HG02973 (cell line): ENCODE measurements around the gene LTBP1.

Experiments used
- ATAC-seq: cut with Tn5 transposase; IDR thresholded peaks from one replicate; pipeline ENCODE4 v1.9.1; 2021; ENCODE audit warnings: moderate library complexity; ENCODE audit not compliant: unreplicated experiment

LTBP1 gene

DNA sequence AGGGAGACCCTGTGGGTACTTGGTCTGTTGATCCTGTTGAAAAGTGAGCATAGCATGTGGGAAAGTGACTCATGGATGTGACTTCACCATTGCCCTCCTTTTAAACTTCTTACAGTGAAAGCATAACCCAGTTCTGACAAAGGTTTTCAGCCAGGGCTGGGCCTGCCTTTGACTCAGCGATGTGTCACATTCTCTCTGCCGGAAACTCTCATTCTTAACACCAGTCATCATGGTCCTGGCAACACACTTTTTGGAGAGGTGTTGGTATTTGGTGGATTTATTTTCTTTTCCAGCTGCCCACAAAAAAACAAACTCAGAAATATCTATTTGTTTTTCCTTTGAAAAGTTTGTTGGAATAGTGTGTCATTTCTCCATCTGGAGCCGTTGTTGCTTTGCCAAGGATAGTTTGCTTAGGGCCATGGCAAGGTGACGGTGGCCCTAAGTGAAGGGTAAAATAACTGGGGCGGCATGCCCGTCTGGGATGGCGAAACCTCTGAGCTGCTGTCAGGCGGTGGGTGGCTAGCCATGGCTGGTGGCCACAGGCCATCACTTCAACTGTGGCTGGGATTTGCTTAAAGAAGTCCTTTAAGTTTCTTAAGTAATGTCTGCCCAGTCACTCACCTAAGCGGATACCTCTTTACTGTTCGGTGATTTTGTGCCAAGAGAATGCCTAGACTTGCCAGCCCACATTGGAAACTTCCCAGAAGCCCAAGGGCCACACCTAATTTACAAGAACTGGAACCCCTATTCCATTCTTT lies 123.3 kb downstream of the LTBP1 start:
- ATAC-seq, result no peak

DNA sequence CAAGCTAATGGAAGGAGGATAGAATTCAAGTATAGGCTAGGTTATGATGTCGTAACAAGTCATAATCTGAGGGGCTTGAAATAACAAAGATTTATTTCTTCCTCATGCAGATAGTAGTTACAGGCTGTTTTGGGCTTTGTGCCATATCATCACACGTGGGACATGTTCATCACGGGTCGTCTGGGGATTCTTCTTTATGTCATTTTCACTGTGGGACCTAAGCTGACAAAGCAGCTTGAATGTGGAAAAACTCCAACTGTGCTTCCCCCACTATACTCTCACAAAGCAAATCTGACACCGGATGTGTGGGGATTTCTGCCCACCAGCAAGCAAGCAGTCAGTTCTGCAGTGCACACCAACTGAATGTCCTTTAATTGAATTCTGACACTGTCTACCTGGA lies 124.8 kb downstream of the LTBP1 start:
- no peak for ATAC-seq

DNA sequence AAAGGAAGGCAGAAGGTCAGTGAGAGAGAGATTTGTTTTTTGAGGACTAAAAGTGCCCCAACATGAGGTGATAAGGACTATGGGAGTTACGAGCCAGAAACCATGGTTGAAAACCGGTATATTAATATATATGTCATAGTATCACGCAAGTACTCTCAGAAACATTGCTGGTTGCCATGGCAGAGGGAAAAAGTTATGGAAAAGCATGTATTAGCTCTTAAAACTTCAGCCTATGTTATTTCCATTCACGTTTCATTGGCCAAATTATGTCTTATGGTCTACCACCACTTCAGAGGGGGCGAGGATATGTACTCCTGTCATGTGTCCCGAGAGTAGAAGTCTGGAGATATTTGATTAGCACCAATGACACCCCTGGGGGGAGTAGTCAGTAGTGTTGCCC lies 125.9 kb downstream of the LTBP1 start:
- ATAC-seq, result no peak

DNA sequence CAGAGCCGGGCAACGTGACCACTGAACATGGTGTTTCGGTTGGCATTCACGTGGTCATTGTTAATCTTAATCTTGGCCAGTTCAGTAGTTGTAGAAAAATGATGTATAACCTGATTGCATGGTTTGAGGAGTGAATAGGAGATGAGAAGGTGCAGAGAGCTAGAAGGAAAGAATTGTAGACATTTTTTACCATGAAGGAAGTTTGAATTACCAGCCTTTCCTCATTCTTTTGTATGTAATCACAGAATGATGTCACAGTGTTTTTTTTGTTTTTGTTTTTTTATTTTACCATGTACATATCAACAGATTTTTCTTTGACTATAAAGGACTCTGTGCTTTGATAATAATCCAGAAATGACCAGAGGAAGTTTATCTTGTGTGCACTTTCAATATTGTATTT lies 126.3 kb downstream of the LTBP1 start:
- no peak for ATAC-seq

- no peak for ATAC-seq
Measured at GRCh38 chr2:33074197-33074596, 127.4 kb downstream of the LTBP1 start.

GRCh38 chr2:33077311-33077710 lies 130.6 kb downstream of the LTBP1 start:
- ATAC-seq, result no peak

DNA sequence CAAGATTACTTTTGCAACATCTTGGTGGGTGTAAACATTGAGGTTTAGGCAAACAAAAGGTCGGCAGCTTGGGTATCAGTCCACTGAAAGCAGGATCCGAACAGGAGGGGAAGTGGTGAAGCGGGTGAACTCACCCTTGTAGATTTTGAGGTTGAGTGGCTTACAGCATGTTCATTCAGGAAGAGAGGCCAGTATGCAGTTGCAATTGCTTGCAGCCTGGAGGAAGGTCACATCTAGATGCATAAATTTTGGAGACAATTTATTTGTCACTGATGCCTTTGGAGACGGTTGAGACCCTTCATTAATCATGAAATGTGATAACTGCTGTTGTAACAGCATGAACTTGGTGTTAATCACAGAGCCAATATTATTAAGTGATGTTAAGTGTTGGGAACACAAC lies 131.1 kb downstream of the LTBP1 start:
- ATAC-seq, result no peak

DNA sequence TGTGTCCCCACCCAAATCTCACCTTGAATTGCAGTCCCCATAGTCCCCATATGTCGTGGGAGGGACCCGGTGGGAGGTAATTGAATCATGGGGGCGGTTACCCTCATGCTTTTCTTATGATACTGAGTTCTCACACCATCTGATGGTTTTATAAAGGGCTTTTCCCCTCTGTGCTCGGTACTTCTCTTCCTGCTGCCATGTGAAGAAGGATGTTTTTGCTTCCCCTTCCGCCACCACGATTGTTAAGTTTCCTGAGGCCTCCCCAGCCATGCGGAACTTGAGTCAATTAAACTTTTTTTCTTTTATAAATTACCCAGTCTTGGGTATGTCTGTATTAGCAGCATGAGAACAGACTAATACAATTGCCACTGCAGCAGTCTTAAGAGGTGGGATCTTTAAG lies 134.9 kb downstream of the LTBP1 start:
- no peak for ATAC-seq

DNA sequence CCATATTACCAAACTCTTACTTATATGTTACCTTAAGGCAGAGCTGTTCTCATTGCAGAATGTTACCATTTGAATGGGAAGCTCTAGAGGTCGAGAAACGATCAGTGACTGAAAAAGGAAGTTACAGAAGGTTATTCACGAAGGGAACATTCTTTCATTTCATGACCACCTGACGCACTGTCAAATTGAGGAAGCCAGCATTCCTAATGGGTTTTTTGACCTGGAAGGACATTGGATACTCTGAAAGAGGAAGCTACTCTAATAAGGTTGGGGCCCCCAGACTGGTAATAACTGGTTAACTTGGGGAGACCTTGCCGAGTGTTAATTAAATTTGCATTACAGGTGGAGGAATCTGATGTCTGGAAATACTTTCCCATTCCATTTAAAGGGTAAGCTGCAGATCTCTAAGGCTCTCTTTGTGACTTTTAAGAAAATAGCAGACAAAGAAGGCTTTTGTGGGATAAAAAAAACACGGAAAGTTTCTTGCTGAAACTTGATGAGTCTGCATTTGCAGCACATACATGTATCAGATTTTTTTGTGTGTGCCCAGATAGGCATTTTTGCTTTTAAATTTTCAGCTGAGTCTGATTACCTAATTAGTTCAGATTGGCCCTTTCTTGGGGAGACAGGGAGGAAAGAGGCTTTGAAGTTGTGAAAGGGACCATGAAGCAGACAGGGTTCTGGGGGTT lies 137.1 kb downstream of the LTBP1 start:
- ATAC-seq, result no peak

- ATAC-seq, result no peak
Measured at GRCh38 chr2:33084433-33084832, 137.7 kb downstream of the LTBP1 start.

GRCh38 chr2:33085646-33086045 lies 138.9 kb downstream of the LTBP1 start:
- no peak for ATAC-seq

DNA sequence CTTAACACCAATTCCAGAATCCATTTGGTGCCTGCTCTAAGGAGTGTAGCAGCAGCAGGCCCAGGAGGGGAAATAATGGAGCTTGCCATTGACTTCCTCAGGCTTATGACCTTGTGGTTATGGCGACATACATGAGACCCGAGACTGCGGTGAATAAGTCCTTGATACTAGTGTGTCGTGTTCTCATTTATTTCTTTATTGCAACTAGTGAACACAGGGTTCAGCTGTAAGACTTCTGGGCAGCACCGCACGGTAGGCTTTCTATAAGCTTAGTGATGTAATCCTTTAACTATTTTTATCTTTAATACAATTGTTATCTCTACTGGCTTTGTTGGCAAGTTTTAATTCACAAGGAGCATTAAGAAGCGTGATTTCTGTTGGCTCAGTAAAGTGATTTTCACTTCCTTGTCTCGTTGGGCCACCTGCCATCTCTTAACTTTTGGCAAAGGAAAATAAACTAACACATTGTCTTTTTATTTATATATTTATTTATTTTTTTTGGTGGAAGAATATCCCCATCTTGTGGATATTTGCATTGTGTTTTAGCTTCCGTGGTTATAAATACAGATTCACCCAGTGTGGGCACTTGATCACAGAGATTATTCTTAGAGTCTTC lies 139.8 kb downstream of the LTBP1 start:
- no peak for ATAC-seq

- no peak for ATAC-seq
Measured at GRCh38 chr2:33090553-33091134, 143.9 kb downstream of the LTBP1 start.

DNA sequence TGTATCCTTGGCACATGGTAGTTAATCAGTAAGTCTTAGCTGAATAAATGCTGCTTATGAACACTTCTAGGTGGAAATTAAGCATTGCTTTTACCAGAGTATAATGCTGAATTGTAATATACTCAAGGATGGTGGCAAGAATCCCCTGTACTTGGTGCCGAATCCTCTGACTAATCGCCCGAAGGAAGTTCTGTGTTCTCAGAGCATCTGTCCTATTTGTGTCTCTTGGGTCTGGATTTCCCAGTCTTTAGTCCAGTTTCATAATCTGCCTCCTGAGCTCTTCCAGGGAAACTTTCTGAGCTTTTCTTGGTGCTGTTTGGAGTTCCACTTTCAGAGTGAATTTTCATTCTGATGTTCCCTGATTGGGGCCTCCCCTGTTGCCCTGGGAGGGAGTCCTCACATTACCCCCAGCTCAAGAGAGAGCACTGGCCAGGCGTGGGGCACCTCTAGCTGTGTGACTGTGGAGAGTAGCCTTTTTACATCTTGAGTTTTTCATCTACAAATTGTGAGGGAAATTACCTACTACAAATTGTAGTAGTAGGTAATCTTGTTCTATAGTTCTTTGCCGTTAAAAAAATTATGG lies 144.9 kb downstream of the LTBP1 start:
- ATAC-seq, result no peak

DNA sequence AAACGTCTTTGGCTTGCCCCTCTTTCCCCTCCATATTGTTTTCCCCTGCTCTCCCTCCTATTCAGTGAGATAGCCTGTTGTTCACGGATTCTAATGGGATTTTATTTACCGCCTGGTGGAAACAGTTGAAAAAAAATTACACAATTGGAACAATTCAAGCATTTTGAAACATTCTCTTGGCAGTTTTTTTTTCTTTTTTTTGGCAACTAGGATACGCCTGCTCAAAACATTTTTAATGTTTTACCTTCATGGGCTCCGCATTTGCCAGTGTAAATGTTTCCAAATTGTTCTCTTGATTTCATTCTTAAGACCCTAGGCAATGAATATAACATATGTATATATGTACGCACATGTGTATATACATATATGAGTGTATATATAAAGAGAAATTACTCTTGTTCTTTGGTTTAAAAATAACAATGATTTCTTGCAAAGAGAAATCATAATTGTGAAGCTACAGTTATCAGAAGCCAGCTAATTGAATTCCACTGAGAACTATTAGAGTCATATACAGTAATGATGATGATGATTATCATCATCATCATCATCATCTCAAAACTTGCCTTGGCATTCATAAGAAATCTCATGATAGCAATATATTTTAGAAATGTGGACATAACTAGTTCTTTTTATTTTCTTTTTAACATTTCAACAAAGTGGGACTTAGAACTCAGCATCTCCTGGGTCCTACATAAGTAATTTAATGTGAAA lies 146.7 kb downstream of the LTBP1 start:
- no peak for ATAC-seq

GRCh38 chr2:33094303-33094702 lies 147.6 kb downstream of the LTBP1 start:
- no peak for ATAC-seq

GRCh38 chr2:33099989-33100388 lies 153.2 kb downstream of the LTBP1 start:
- ATAC-seq, result no peak

- ATAC-seq, result no peak
Measured at GRCh38 chr2:33100921-33101320, 154.2 kb downstream of the LTBP1 start.

DNA sequence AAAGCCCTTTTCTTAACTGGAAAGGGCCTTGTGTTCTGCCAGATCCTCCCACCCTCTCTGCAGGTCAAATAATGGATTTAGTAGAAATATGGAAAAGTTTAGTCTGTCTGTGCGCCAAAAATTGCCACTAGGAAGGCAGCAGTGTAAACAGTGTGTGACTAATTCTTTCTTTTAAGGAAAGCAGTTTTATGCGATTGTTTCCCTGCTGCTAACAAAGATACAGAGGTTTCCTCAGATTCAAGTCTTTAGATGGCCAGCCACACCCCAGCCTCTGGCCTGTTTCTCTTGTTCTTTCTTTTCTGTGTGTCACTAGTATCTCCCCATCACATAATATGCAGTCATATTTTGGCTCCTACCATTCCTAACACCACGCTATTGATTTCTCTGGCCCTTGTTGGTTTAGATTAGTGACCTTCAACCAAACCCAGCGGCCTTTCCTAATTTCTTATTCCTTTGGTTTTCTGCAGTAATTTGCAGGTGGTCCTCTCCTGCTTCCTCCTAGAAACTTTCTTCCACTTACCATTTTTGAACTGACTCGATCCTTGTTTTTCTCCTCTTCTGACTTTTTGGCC lies 157.4 kb downstream of the LTBP1 start:
- ATAC-seq, result no peak

DNA sequence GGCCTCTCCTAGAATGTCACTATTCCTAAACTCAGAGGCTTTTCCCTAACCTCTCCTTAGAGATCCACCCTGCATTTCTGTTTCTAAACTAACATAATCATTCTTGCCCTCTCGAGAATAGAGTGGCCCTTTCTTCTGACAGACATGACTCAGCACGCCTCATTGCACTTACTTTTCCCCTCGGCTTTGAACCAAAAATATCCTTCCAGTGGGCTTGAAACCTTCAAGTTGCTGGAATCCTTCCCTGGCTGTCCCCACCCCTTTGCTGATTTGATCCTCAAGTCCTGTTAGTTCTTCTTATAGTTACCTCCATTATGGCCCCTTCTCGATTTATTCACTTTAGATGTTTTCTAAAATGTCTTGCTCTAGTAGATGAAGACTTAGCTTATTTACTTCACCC lies 158.0 kb downstream of the LTBP1 start:
- ATAC-seq, result no peak

DNA sequence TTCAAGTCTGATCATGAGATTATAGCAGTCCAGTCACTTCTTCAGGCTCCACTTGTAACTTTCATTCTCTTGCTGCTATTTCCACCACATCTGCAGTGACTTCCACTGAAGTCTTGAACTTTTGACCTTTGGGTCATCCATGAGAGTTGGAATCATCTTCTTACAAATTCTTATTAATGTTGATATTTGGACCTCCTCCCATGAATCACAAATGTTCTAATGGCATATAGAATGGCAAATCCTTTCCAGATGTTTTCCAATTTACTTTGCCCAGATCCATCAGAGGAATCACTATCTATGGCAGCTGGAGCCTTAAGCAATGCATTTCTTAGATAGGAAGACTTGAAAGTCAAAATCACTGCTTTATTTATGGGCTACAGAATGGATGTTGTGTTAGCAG lies 159.4 kb downstream of the LTBP1 start:
- no peak for ATAC-seq
